ENCODE results near the gene CNOT6.
"Not testable (repeated sequence)": the region's sequence is repeated elsewhere in the genome, so short reads cannot be mapped to it uniquely, and the experiment has no call there.

The CNOT6 gene

GRCh38 chr5:180507661-180508060 is 13.5 kb downstream of the CNOT6 start:
- H3K27me3 ChIP-seq = no peaks in the 10 kb centered on the region
- no peak overlapping the region for H3K4me3 ChIP-seq (ENCODE audit: low read depth, low read length)
- DNase-seq = no peak
- H3K36me3 ChIP-seq = peaks cover 14% of the 10 kb centered on the region
- H3K4me1 ChIP-seq = no peaks in the 10 kb centered on the region
- TF ChIP-seq CTCF (IDR thresholded peaks at IDR 0.05; ENCODE audit: low read depth, low read length) = no peak
- H3K9me3 ChIP-seq = no peaks in the 10 kb centered on the region; the same call in 1 of the 2 replicates

- TF ChIP-seq CTCF (IDR thresholded peaks at IDR 0.05; ENCODE audit: low read depth, low read length) = no peak
- H3K4me3 ChIP-seq (ENCODE audit: low read depth, low read length) = no peak overlapping the region
Measured at GRCh38 chr5:180515294-180515693, 21.1 kb downstream of the CNOT6 start.

GRCh38 chr5:180515974-180516373 is 21.8 kb downstream of the CNOT6 start:
- not testable (repeated sequence) for H3K36me3 ChIP-seq; H3K4me3 ChIP-seq (ENCODE audit: low read depth, low read length); H3K4me1 ChIP-seq; H3K27me3 ChIP-seq; H3K9me3 ChIP-seq; DNase-seq

More at GRCh38 chr5:180515294-180515693, 21.1 kb downstream of the CNOT6 start:
- H3K36me3 ChIP-seq = peaks cover 3% of the 10 kb centered on the region; the same call in 1 of the 2 replicates
- H3K4me1 ChIP-seq = no peaks in the 10 kb centered on the region
- H3K9me3 ChIP-seq = no peaks in the 10 kb centered on the region
- H3K27me3 ChIP-seq = no peaks in the 10 kb centered on the region
- DNase-seq = no peak

- TF ChIP-seq CTCF (IDR thresholded peaks at IDR 0.05; ENCODE audit: low read depth, low read length) = no peak
- H3K4me1 ChIP-seq = 0 out of 2 replicates have a peak, but pooled peaks cover 4% of the 10 kb centered on the region
Measured at GRCh38 chr5:180516440-180516839, 22.3 kb downstream of the CNOT6 start.

GRCh38 chr5:180519098-180519497 is 24.9 kb downstream of the CNOT6 start:
- Histone ChIP-seq H3K36me3 (peaks cover 3% of the 10 kb centered on the region; the same call in 1 of the 2 replicates), H3K27me3 (no peaks in the 10 kb centered on the region), H3K9me3 (no peaks in the 10 kb centered on the region), H3K4me3 (ENCODE audit: low read depth, low read length) (no peak overlapping the region), H3K4me1 (peaks cover 4% of the 10 kb centered on the region; the same call in 1 of the 2 replicates)
- no peak for TF ChIP-seq CTCF (IDR thresholded peaks at IDR 0.05; ENCODE audit: low read depth, low read length)
- no peak for DNase-seq

More at GRCh38 chr5:180516440-180516839, 22.3 kb downstream of the CNOT6 start:
- no peaks in the 10 kb centered on the region for H3K9me3 ChIP-seq
- DNase-seq = no peak
- no peaks in the 10 kb centered on the region for H3K27me3 ChIP-seq
- peaks cover 3% of the 10 kb centered on the region; the same call in 1 of the 2 replicates for H3K36me3 ChIP-seq
- no peak overlapping the region for H3K4me3 ChIP-seq (ENCODE audit: low read depth, low read length)

- Histone ChIP-seq H3K27me3 (no peaks in the 10 kb centered on the region), H3K9me3 (no peaks in the 10 kb centered on the region), H3K4me1 (peaks cover 4% of the 10 kb centered on the region; the same call in 1 of the 2 replicates), H3K36me3 (peaks cover 3% of the 10 kb centered on the region; the same call in 1 of the 2 replicates), H3K4me3 (ENCODE audit: low read depth, low read length) (no peak overlapping the region)
- no peak for TF ChIP-seq CTCF (IDR thresholded peaks at IDR 0.05; ENCODE audit: low read depth, low read length)
- DNase-seq = no peak
Measured at GRCh38 chr5:180521101-180521500, 26.9 kb downstream of the CNOT6 start.
